WTC11 (cell line): Measurements from ENCODE around the gene APOBEC3F. TPM values are rescaled to one million over a fixed set of nuclear protein-coding genes. Genes with fewer than 3 reads are reported as not detected.
"Not testable (repeated sequence)": the region's sequence is repeated elsewhere in the genome, so short reads cannot be mapped to it uniquely, and the experiment has no call there.

Experiments
- ATAC-seq: fragments of 200-7000 bp; cut with Tn5 transposase; 2 replicates; pipeline ENCODE4 v1.10.0; 2021; ENCODE audit warnings: mild to moderate bottlenecking, moderate library complexity
- CTCF ChIA-PET: fragments of 300-600 bp; sonication (Branson Sonifier 250); formaldehyde crosslinking; loops from one replicate; lab custom pipeline; 2021; ENCODE audit warnings: antibody characterized with exemption; lab: Charles Lee
- POLR2A ChIA-PET: fragments of 350-600 bp; sonication (Branson Sonifier 250); formaldehyde crosslinking; loops from one replicate; lab custom pipeline; 2021; ENCODE audit warnings: antibody characterized with exemption; lab: Charles Lee
- DNase-seq: peaks from one replicate; pipeline ENCODE4 v3.0.0; 2021; ENCODE audit warnings: low spot score
- H3K27ac Mint-ChIP-seq: 2 replicates; pipeline ENCODE4 v1.8.0; 2021; ENCODE audit warnings: mixed read lengths
- H3K27me3 Mint-ChIP-seq: 2 replicates; pipeline ENCODE4 v1.8.0; 2021; ENCODE audit warnings: low read depth, mild to moderate bottlenecking, moderate library complexity, mixed read lengths
- H3K36me3 Mint-ChIP-seq: 2 replicates; pipeline ENCODE4 v1.8.0; 2021; ENCODE audit warnings: mixed read lengths
- H3K4me1 Mint-ChIP-seq: 2 replicates; pipeline ENCODE4 v1.8.0; 2022; ENCODE audit warnings: mixed read lengths
- H3K4me3 Mint-ChIP-seq: 2 replicates; pipeline ENCODE4 v1.8.0; 2021; ENCODE audit warnings: mild to moderate bottlenecking, moderate library complexity, mixed read lengths
- H3K9me3 Mint-ChIP-seq: 2 replicates; pipeline ENCODE4 v1.8.0; 2021; ENCODE audit warnings: mixed read lengths
- CBFB ChIP-seq: sonication (generic); formaldehyde crosslinking; IDR thresholded peaks from 2 replicates; pipeline ENCODE4 v1.8.1; 2022; ENCODE audit warnings: mild to moderate bottlenecking, low read depth, missing genetic modification reagents
- ETV6 ChIP-seq: sonication (generic); formaldehyde crosslinking; IDR thresholded peaks from 2 replicates; pipeline ENCODE4 v1.8.1; 2022; ENCODE audit warnings: mild to moderate bottlenecking, missing genetic modification reagents
- TEAD4 ChIP-seq: sonication (generic); formaldehyde crosslinking; IDR thresholded peaks from 2 replicates; pipeline ENCODE4 v1.8.0; 2022; ENCODE audit warnings: mild to moderate bottlenecking, missing genetic modification reagents
- TP53 ChIP-seq: sonication (generic); formaldehyde crosslinking; IDR thresholded peaks from 2 replicates; pipeline ENCODE4 v1.8.1; 2023; ENCODE audit warnings: mild to moderate bottlenecking, missing genetic modification reagents
- ZBTB21 ChIP-seq: sonication (generic); formaldehyde crosslinking; IDR thresholded peaks from 2 replicates; pipeline ENCODE4 v1.8.1; 2023; ENCODE audit warnings: mild to moderate bottlenecking, missing genetic modification reagents, borderline replicate concordance
- ZNF219 ChIP-seq: sonication (generic); formaldehyde crosslinking; IDR thresholded peaks from 2 replicates; pipeline ENCODE4 v1.8.0; 2023; ENCODE audit warnings: missing genetic modification reagents, mild to moderate bottlenecking, borderline replicate concordance
- ZNF232 ChIP-seq: sonication (generic); formaldehyde crosslinking; IDR thresholded peaks from 2 replicates; pipeline ENCODE4 v1.8.0; 2022; ENCODE audit warnings: mild to moderate bottlenecking, missing genetic modification reagents
- ZNF263 ChIP-seq: sonication (generic); formaldehyde crosslinking; IDR thresholded peaks from 2 replicates; pipeline ENCODE4 v1.8.1; 2022; ENCODE audit warnings: low read depth, mild to moderate bottlenecking, moderate library complexity, missing genetic modification reagents
- total RNA-seq: library from RNA; stranded (reverse); gene quantifications from 3 replicates; pipeline ENCODE4 v1.2.3, GENCODE V29; 2021
- TF ChIP-seq, protein P1 (sequence below): sonication (generic); formaldehyde crosslinking; IDR thresholded peaks from 2 replicates; pipeline ENCODE4 v1.8.0; 2022; ENCODE audit warnings: mild to moderate bottlenecking, missing genetic modification reagents
- TF ChIP-seq, protein P2 (sequence below): sonication (generic); formaldehyde crosslinking; IDR thresholded peaks from 2 replicates; pipeline ENCODE4 v1.8.0; 2022; ENCODE audit warnings: mild to moderate bottlenecking, missing genetic modification reagents
- TF ChIP-seq, protein P3 (sequence below): fragments of 250-450 bp; sonication (Bioruptor Pico); IDR thresholded peaks from 2 replicates; pipeline ENCODE4 v1.9.0; 2021; ENCODE audit warnings: mild to moderate bottlenecking
- TF ChIP-seq, protein P4 (sequence below): fragments of 250-450 bp; sonication (Bioruptor Pico); IDR thresholded peaks from 2 replicates; pipeline ENCODE4 v1.9.0; 2021; ENCODE audit warnings: moderate library complexity, mild to moderate bottlenecking, inconsistent platforms, borderline replicate concordance
- TF ChIP-seq, protein P5 (sequence below): sonication (generic); formaldehyde crosslinking; IDR thresholded peaks from 2 replicates; pipeline ENCODE4 v1.8.1; 2023; ENCODE audit warnings: mild to moderate bottlenecking, missing genetic modification reagents, borderline replicate concordance

APOBEC3F gene
- total RNA-seq, 1 experiment from 2014 or later, result 8.7 TPM

DNA sequence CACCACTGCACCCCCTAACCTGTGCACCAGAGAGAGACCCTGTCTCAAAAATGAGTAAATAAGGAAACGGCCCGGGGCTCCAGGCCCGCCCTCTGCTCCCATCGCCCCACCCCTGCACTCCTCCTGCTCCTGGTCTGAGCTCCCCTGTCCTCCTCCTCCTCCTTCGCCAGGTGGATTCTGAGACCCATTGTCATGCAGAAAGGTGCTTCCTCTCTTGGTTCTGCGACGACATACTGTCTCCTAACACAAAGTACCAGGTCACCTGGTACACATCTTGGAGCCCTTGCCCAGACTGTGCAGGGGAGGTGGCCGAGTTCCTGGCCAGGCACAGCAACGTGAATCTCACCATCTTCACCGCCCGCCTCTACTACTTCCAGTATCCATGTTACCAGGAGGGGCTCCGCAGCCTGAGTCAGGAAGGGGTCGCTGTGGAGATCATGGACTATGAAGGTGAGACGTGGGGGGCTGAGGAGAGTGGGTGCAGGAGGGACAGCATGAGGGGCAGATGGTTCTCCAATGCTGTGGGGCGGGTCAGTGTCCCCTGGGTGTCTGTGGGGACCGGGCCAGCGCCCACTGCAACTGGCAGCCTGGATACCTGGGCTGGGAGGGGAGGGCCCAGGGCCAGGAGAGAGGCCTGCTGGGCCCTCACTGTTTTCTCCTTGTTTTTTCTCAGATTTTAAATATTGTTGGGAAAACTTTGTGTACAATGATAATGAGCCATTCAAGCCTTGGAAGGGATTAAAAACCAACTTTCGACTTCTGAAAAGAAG, 22.9 kb upstream of the APOBEC3F start (continued):
- TF ChIP-seq, protein P1, sequence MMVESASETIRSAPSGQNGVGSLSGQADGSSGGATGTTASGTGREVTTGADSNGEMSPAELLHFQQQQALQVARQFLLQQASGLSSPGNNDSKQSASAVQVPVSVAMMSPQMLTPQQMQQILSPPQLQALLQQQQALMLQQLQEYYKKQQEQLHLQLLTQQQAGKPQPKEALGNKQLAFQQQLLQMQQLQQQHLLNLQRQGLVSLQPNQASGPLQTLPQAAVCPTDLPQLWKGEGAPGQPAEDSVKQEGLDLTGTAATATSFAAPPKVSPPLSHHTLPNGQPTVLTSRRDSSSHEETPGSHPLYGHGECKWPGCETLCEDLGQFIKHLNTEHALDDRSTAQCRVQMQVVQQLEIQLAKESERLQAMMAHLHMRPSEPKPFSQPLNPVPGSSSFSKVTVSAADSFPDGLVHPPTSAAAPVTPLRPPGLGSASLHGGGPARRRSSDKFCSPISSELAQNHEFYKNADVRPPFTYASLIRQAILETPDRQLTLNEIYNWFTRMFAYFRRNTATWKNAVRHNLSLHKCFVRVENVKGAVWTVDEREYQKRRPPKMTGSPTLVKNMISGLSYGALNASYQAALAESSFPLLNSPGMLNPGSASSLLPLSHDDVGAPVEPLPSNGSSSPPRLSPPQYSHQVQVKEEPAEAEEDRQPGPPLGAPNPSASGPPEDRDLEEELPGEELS (CRISPR knock-in tag), result peak; percentile 32; the same call in 1 of the 2 replicates
- TF ChIP-seq, protein P2, sequence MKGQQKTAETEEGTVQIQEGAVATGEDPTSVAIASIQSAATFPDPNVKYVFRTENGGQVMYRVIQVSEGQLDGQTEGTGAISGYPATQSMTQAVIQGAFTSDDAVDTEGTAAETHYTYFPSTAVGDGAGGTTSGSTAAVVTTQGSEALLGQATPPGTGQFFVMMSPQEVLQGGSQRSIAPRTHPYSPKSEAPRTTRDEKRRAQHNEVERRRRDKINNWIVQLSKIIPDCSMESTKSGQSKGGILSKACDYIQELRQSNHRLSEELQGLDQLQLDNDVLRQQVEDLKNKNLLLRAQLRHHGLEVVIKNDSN (CRISPR knock-in tag), result peak; percentile 74; the same call in 1 of the 2 replicates
- TF ChIP-seq ZNF232 (CRISPR knock-in tag) (0 out of 2 replicates have a peak, but pooled peaks have one; percentile 46), ZNF263 (CRISPR knock-in tag) (peak; percentile 85), ZBTB21 (peak; percentile 79; the same call in 1 of the 2 replicates), TP53 (CRISPR knock-in tag) (peak; percentile 50; the same call in 1 of the 2 replicates), CBFB (peak; percentile 70; the same call in 1 of the 2 replicates), ZNF219 (CRISPR knock-in tag) (no peak), TEAD4 (no peak), ETV6 (CRISPR knock-in tag) (peak; percentile 73; the same call in 1 of the 2 replicates)
- TF ChIP-seq, protein P3, sequence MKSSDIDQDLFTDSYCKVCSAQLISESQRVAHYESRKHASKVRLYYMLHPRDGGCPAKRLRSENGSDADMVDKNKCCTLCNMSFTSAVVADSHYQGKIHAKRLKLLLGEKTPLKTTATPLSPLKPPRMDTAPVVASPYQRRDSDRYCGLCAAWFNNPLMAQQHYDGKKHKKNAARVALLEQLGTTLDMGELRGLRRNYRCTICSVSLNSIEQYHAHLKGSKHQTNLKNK (CRISPR knock-in tag), result no peak
- TF ChIP-seq, protein P4, sequence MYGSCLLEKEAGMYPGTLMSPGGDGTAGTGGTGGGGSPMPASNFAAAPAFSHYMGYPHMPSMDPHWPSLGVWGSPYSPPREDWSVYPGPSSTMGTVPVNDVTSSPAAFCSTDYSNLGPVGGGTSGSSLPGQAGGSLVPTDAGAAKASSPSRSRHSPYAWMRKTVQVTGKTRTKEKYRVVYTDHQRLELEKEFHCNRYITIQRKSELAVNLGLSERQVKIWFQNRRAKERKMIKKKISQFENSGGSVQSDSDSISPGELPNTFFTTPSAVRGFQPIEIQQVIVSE (CRISPR knock-in tag), result no peak
- TF ChIP-seq, protein P5, sequence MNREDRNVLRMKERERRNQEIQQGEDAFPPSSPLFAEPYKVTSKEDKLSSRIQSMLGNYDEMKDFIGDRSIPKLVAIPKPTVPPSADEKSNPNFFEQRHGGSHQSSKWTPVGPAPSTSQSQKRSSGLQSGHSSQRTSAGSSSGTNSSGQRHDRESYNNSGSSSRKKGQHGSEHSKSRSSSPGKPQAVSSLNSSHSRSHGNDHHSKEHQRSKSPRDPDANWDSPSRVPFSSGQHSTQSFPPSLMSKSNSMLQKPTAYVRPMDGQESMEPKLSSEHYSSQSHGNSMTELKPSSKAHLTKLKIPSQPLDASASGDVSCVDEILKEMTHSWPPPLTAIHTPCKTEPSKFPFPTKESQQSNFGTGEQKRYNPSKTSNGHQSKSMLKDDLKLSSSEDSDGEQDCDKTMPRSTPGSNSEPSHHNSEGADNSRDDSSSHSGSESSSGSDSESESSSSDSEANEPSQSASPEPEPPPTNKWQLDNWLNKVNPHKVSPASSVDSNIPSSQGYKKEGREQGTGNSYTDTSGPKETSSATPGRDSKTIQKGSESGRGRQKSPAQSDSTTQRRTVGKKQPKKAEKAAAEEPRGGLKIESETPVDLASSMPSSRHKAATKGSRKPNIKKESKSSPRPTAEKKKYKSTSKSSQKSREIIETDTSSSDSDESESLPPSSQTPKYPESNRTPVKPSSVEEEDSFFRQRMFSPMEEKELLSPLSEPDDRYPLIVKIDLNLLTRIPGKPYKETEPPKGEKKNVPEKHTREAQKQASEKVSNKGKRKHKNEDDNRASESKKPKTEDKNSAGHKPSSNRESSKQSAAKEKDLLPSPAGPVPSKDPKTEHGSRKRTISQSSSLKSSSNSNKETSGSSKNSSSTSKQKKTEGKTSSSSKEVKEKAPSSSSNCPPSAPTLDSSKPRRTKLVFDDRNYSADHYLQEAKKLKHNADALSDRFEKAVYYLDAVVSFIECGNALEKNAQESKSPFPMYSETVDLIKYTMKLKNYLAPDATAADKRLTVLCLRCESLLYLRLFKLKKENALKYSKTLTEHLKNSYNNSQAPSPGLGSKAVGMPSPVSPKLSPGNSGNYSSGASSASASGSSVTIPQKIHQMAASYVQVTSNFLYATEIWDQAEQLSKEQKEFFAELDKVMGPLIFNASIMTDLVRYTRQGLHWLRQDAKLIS, result 0 out of 2 replicates have a peak, but pooled peaks have one; percentile 18

DNA sequence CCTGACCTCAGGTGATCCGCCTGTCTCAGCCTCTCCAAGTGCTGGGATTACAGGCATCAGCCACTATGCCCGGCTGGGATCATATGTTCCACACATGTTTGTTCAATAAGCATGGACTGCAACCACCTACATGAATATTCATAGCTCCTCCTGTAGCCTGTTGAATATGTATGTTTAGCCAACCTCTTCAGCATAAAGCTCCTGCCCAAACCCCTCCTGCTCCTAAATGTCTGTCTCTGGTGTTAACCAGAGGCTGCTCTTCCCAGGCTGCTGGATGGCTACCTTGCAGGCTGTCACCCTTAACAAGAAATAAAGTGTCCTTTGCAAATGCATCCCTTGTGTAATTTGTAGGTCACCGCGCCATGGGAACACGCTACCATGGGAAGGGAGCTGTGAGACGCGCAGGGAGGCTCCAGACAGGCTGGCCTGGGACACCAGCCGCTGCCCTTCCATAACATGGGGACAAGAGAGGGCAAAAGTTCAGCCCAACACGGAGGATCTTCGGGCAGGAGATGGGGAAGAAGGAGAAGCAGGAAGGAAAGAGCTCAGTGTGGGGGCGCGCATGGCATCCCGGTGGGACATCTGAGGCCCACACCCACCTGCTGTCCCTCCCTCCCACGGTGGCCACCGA, 20.5 kb upstream of the APOBEC3F start:
- peaks cover 61% of the 10 kb centered on the region for H3K4me1 Mint-ChIP-seq
- CTCF ChIA-PET, result interaction anchor here (0.8 to 1.6 kb wide), 6 partner anchors 17 to 291 kb away, joined by 3 to 9 read pairs (median 6); no protein-coding TSS in a partner anchor
- TF ChIP-seq CBFB (0 out of 2 replicates have a peak, but pooled peaks have one; percentile 75), ZBTB21 (0 out of 2 replicates have a peak, but pooled peaks have one; percentile 30)
- ATAC-seq, result peak; percentile 2; the same call in 1 of the 2 replicates
- DNase-seq, H3K9me3 Mint-ChIP-seq, H3K27me3 Mint-ChIP-seq: not testable (repeated sequence)
- peak overlapping the region; percentile 81 for H3K4me3 Mint-ChIP-seq
- POLR2A ChIA-PET, result interaction anchor here (0.5 to 0.6 kb wide), 2 partner anchors 28 to 94 kb away, joined by 3 to 6 read pairs; no protein-coding TSS in a partner anchor
- H3K36me3 Mint-ChIP-seq, result peaks cover 12% of the 10 kb centered on the region
- peak overlapping the region; percentile 99 for H3K27ac Mint-ChIP-seq
